GM21576 (cell line): ENCODE data around the gene NHLH2.

Experiments used
- ATAC-seq: cut with Tn5 transposase; IDR thresholded peaks from one replicate; pipeline ENCODE4 v1.9.1; 2021; ENCODE audit warnings: mild to moderate bottlenecking, moderate library complexity; ENCODE audit not compliant: unreplicated experiment

The NHLH2 gene

DNA sequence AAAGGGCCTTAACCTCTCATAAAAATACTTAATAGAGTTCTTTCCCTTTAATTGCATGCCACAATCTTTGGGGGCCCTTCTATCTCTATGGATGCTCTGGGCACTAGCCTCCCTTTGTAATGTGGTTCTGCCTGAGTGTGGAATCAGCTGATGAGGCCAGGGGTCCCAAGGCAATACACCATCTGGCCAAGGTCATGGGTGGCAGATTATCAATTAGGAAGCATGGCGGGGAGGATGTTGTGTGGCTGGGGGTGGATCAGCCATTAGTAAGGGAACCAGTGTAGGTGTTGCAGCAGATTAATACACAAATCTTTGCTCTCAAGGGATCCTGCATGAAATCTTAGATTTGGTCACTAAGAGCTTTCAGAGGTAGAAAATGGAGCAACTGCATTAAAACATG, 35.3 kb downstream of the NHLH2 start:
- ATAC-seq, result no peak

- no peak for ATAC-seq
Observed at GRCh38 chr1:115802416-115802815, 38.5 kb downstream of the NHLH2 start.

- ATAC-seq, result no peak
Observed at GRCh38 chr1:115797486-115797885, 43.4 kb downstream of the NHLH2 start.

DNA sequence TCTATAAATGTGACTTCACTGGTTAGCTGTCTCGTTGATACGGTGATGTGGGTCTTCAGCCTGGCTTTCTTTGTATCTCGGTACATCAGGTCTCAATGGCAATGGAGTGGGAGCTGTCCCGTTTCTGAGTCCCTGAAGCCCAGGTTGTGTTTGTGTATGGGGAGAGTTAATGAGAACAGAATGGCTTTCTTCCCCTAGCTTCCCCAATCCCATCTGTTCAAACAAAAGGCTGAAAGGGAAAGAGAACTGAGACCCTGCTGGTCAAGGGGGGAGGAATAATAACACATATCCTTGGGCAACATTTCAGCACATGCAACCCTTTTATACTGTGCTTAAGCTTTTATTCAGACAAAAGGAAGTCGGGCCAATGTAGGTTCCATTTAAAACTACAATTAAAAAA, 44.0 kb downstream of the NHLH2 start:
- ATAC-seq, result no peak

GRCh38 chr1:115796036-115796435, 44.9 kb downstream of the NHLH2 start:
- ATAC-seq, result no peak

- ATAC-seq, result no peak
Observed at GRCh38 chr1:115794976-115795639, 45.8 kb downstream of the NHLH2 start.

- ATAC-seq, result no peak
Observed at GRCh38 chr1:115793162-115793561, 47.8 kb downstream of the NHLH2 start.

DNA sequence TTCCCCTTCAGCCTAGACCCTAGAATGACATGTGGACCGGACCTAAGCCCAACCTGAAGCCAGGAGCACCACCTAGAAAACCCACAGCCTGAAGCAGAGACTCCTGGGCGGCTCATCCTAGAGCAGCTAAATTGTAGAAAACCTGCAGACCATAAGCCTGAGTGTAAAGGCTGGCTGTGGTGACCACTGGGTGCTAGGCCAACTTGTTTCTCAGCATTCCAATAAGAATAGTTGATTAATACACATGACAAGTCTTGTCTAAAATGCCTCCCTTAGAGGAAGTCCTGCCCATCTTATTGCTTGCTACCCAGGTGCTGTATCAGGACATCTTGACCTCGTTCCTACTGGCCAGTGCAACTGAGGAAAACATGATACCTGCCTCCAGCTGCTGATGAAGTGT, 49.1 kb downstream of the NHLH2 start:
- ATAC-seq, result no peak

- ATAC-seq, result no peak
Observed at GRCh38 chr1:115790846-115791245, 50.1 kb downstream of the NHLH2 start.

DNA sequence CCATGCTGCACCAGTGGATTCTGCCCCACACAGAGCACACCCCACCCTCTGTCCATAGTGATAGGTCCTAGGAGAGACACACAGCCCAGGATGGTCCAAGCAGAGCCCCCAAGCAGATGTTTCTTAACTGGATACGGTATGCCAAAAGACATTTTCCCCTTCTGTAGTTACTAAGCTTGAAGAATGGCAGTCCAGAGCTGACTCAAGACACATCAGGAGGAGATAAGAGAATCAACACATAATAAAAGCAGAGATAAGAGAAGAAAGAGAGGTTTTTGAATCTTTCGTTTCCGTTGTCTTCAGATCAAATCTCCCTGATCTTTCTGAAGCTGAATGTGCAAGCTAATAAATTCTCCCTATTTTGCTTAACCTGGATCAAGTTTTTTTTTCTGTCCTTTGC, 50.6 kb downstream of the NHLH2 start:
- ATAC-seq, result no peak
